ENCODE results near the gene TPRG1L.
A peak's percentile ranks its signal among the peaks of the same experiment; 100 is the strongest.

Gene TPRG1L

DNA sequence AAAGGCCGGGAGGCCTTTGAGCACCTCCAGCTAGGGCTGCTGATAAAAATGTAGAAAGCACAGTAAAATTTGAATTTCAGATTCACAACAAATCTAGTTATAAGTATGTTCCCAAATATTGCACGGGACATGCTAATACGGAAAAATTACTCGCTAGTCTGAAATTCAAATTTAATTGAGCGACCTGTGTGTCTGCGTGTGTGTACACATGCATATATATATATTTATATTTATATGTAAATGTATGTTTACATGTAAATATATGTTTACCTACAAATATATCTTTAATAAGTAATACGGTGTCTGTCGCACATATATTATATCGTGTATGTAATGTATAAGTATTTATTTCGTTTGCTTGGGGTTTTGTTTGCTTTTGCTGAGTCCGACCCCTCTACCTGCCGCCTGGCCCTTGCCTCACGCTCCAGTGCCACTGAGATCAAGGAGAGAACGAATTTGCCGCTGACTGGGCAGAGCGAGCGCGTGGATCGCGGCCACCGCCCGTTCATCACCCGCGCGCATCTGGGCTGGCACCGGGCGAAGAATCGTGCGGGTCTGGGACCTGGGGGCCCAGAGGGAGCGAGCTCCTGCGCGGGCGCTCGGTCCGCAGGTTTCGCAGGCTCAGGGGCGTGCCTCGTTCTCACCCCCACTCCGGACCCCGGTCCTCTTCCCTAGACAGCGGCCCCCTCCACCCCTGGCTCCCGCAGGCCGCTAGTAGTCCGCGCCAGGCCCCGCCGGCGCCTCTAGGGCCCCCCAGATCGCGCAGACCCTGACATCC, 25.6 kb downstream of the TPRG1L start:
- Histone ChIP-seq H2BK12ac (ENCODE audit: low read length in 2 of 2) (peak overlapping the region in 1 of 2 experiments; percentile 21), H2AK5ac (ENCODE audit: low read length, severe bottlenecking) (no peak overlapping the region), H3K9ac (ENCODE audit: low read length) (no peak overlapping the region), H3K4me3 (ENCODE audit: insufficient read depth in 1 of 2, low read depth in 1 of 2, low read length in 2 of 2) (peak overlapping the region in 1 of 2 experiments; percentile 87), H2BK120ac (ENCODE audit: low read depth, low read length) (no peak overlapping the region), H3K79me1 (replicated peaks; ENCODE audit: low read length, poor library complexity, severe bottlenecking) (peaks cover 12% of the 10 kb centered on the region), H3K4ac (ENCODE audit: low read depth in 1 of 2, low read length in 2 of 2) (no peak overlapping the region), H2BK15ac (ENCODE audit: low read depth, poor library complexity, severe bottlenecking) (no peak overlapping the region), H3K4me1 (ENCODE audit: control insufficient read depth, insufficient read depth, low read depth, low read length) (peaks cover 21% of the 10 kb centered on the region), H3K27ac (ENCODE audit: low read length, poor library complexity, severe bottlenecking) (no peak overlapping the region), H3K23ac (ENCODE audit: low read length in 2 of 2) (no peak overlapping the region), H3K4me2 (ENCODE audit: low read length, poor library complexity, severe bottlenecking) (peak overlapping the region; percentile 10), H4K91ac (ENCODE audit: low read length) (no peak overlapping the region), H3K18ac (ENCODE audit: low read depth in 1 of 2, low read length in 2 of 2) (no peak overlapping the region), H3K27me3 (ENCODE audit: control insufficient read depth in 1 of 2, insufficient read depth in 1 of 2, low read length in 2 of 2) (peaks cover 48 to 49% of the 10 kb centered on the region in 2 experiments), H3K9me3 (ENCODE audit: control insufficient read depth, low read length) (no peaks in the 10 kb centered on the region), H4K8ac (ENCODE audit: low read length) (no peak overlapping the region), H2AFZ (ENCODE audit: low read depth, low read length) (no peak overlapping the region), H2BK5ac (ENCODE audit: low read depth, low read length, poor library complexity, severe bottlenecking) (no peak overlapping the region), H3K36me3 (ENCODE audit: control insufficient read depth in 1 of 2, insufficient read depth in 2 of 2, low read depth in 1 of 2, low read length in 2 of 2) (peaks cover 16 to 20% of the 10 kb centered on the region in 2 experiments), H3K14ac (ENCODE audit: low read length in 2 of 2) (no peak overlapping the region)
- WGBS: 14% methylated on average over 30 of the region's 50 CpGs
- no peak for DNase-seq

DNA sequence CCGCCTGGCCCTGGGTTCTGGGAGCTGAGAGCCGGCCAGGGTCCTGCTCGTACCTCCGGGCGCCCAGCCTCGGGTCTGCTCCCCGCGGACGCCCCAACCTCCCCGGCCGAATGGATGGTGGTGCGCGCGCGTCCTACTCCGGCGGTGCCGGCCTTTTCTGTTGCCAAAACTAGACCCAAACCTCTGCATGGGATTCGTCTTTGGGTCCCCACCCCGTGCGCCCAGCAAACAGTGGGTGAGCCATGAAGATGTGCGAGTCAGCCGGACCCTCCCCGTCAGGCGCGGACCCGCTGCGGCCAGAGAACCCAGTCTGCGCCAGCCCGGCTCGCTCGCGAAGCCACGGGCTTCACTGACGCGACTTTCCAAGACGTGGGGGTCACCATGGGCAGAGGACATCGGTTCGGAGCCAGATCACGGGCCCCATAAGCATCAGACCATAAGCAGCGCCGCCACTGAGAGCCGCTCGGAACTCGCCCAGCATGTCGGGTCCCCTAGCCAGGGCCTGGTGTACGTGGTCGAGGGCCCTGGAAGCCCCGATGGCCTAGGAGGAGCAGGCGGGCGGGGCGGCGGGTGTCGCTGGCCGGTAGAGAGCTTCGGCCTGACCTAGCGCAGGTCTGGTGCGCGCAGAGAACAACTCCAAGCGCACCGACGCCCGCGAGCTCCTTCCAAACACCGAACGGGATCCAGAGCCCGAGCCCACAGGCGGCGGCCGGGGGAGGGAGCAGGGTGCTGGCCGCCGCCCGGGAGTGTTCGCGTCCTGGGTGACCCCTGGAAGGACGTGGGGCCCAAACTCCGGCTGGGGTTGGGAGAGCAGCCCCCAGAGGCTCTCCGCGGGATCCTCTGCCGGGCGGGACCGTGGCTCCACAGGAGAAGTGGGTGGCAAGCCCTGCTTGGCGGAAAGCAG, 26.5 kb downstream of the TPRG1L start:
- Histone ChIP-seq H3K9ac (ENCODE audit: low read length) (no peak overlapping the region), H3K27me3 (ENCODE audit: control insufficient read depth in 1 of 2, insufficient read depth in 1 of 2, low read length in 2 of 2) (peaks cover 56 to 57% of the 10 kb centered on the region in 2 experiments), H2BK12ac (ENCODE audit: low read length in 2 of 2) (no peak overlapping the region), H3K4me3 (ENCODE audit: insufficient read depth in 1 of 2, low read depth in 1 of 2, low read length in 2 of 2) (no peak overlapping the region), H3K36me3 (ENCODE audit: control insufficient read depth in 1 of 2, insufficient read depth in 2 of 2, low read depth in 1 of 2, low read length in 2 of 2) (peaks cover 9 to 12% of the 10 kb centered on the region in 2 experiments), H2AFZ (ENCODE audit: low read depth, low read length) (peak overlapping the region; percentile 11), H3K4me1 (ENCODE audit: control insufficient read depth, insufficient read depth, low read depth, low read length) (peaks cover 21% of the 10 kb centered on the region), H3K9me3 (ENCODE audit: control insufficient read depth, low read length) (no peaks in the 10 kb centered on the region), H2BK15ac (ENCODE audit: low read depth, poor library complexity, severe bottlenecking) (no peak overlapping the region), H3K18ac (ENCODE audit: low read depth in 1 of 2, low read length in 2 of 2) (no peak overlapping the region), H3K4ac (ENCODE audit: low read depth in 1 of 2, low read length in 2 of 2) (no peak overlapping the region), H3K27ac (ENCODE audit: low read length, poor library complexity, severe bottlenecking) (no peak overlapping the region), H2AK5ac (ENCODE audit: low read length, severe bottlenecking) (no peak overlapping the region), H3K79me1 (replicated peaks; ENCODE audit: low read length, poor library complexity, severe bottlenecking) (peaks cover 12% of the 10 kb centered on the region), H3K23ac (ENCODE audit: low read length in 2 of 2) (no peak overlapping the region), H4K8ac (ENCODE audit: low read length) (no peak overlapping the region), H4K91ac (ENCODE audit: low read length) (no peak overlapping the region), H3K4me2 (ENCODE audit: low read length, poor library complexity, severe bottlenecking) (no peak overlapping the region), H2BK5ac (ENCODE audit: low read depth, low read length, poor library complexity, severe bottlenecking) (no peak overlapping the region), H2BK120ac (ENCODE audit: low read depth, low read length) (no peak overlapping the region), H3K14ac (ENCODE audit: low read length in 2 of 2) (no peak overlapping the region)
- DNase-seq: peak; percentile 30
- WGBS: 6% methylated on average over 76 of the region's 83 CpGs

DNA sequence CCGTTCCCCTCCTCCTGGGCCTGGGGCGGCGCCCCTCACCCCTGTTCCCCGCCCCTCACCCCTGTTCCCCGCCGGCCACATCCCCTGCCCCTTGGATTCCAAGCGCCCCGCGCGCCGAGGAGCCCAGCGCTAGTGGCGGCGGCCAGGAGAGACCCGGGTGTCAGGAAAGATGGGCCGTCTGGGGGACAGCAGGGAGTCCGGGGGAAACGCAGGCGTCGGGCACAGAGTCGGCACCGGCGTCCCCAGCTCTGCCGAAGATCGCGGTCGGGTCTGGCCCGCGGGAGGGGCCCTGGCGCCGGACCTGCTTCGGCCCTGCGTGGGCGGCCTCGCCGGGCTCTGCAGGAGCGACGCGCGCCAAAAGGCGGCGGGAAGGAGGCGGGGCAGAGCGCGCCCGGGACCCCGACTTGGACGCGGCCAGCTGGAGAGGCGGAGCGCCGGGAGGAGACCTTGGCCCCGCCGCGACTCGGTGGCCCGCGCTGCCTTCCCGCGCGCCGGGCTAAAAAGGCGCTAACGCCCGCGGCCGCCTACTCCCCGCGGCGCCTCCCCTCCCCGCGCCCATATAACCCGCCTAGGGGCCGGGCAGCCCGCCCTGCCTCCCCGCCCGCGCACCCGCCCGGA, 27.2 kb downstream of the TPRG1L start, which contains the start of gene TP73:
Gene TP73 (plus strand): TSS at position 587 of the 618 bp plus-strand sequence. CDS start 29,850 bp downstream, outside the sequence.
- Histone ChIP-seq H2BK120ac (ENCODE audit: low read depth, low read length) (no peak within 1 kb of the TSS), H2BK15ac (ENCODE audit: low read depth, poor library complexity, severe bottlenecking) (no peak within 1 kb of the TSS), H3K4me3 (ENCODE audit: insufficient read depth in 1 of 2, low read depth in 1 of 2, low read length in 2 of 2) (no peak within 1 kb of the TSS), H3K4me2 (ENCODE audit: low read length, poor library complexity, severe bottlenecking) (peak within 1 kb of the TSS; percentile 54), H3K36me3 (ENCODE audit: control insufficient read depth in 1 of 2, insufficient read depth in 2 of 2, low read depth in 1 of 2, low read length in 2 of 2) (peaks cover 4% of the 10 kb centered on the region in 2 experiments), H3K14ac (ENCODE audit: low read length in 2 of 2) (no peak within 1 kb of the TSS), H3K23ac (ENCODE audit: low read length in 2 of 2) (no peak within 1 kb of the TSS), H2AFZ (ENCODE audit: low read depth, low read length) (peak within 1 kb of the TSS; percentile 11), H4K91ac (ENCODE audit: low read length) (no peak within 1 kb of the TSS), H2BK12ac (ENCODE audit: low read length in 2 of 2) (no peak within 1 kb of the TSS), H3K18ac (ENCODE audit: low read depth in 1 of 2, low read length in 2 of 2) (no peak within 1 kb of the TSS), H3K9ac (ENCODE audit: low read length) (no peak within 1 kb of the TSS), H3K27ac (ENCODE audit: low read length, poor library complexity, severe bottlenecking) (no peak within 1 kb of the TSS), H3K27me3 (ENCODE audit: control insufficient read depth in 1 of 2, insufficient read depth in 1 of 2, low read length in 2 of 2) (peaks cover 64 to 65% of the 10 kb centered on the region in 2 experiments), H3K9me3 (ENCODE audit: control insufficient read depth, low read length) (no peaks in the 10 kb centered on the region), H3K79me1 (replicated peaks; ENCODE audit: low read length, poor library complexity, severe bottlenecking) (peaks cover 12% of the 10 kb centered on the region), H2AK5ac (ENCODE audit: low read length, severe bottlenecking) (no peak within 1 kb of the TSS), H3K4ac (ENCODE audit: low read depth in 1 of 2, low read length in 2 of 2) (no peak within 1 kb of the TSS), H4K8ac (ENCODE audit: low read length) (no peak within 1 kb of the TSS), H2BK5ac (ENCODE audit: low read depth, low read length, poor library complexity, severe bottlenecking) (no peak within 1 kb of the TSS), H3K4me1 (ENCODE audit: control insufficient read depth, insufficient read depth, low read depth, low read length) (peaks cover 21% of the 10 kb centered on the region)
- WGBS: 0% methylated on average over 24 of the region's 80 CpGs
- no peak for DNase-seq

All from mesenchymal stem cell (in vitro differentiated cells and primary cell).